GM19238 (cell line): ENCODE results near the gene OCA2.
"Not testable (repeated sequence)": the region's sequence is repeated elsewhere in the genome, so short reads cannot be mapped to it uniquely, and the experiment has no call there.

ENCODE experiments used
- DNase-seq: peaks from one replicate; pipeline ENCODE4 v3.0.0; 2011; ENCODE audit warnings: low spot score; ENCODE audit not compliant: insufficient read length

Gene OCA2

GRCh38 chr15:27774191-27774590 is 324.9 kb downstream of the OCA2 start:
- DNase-seq, result no peak

- DNase-seq, result no peak
Observed at GRCh38 chr15:27771892-27772291, 327.2 kb downstream of the OCA2 start.

DNA sequence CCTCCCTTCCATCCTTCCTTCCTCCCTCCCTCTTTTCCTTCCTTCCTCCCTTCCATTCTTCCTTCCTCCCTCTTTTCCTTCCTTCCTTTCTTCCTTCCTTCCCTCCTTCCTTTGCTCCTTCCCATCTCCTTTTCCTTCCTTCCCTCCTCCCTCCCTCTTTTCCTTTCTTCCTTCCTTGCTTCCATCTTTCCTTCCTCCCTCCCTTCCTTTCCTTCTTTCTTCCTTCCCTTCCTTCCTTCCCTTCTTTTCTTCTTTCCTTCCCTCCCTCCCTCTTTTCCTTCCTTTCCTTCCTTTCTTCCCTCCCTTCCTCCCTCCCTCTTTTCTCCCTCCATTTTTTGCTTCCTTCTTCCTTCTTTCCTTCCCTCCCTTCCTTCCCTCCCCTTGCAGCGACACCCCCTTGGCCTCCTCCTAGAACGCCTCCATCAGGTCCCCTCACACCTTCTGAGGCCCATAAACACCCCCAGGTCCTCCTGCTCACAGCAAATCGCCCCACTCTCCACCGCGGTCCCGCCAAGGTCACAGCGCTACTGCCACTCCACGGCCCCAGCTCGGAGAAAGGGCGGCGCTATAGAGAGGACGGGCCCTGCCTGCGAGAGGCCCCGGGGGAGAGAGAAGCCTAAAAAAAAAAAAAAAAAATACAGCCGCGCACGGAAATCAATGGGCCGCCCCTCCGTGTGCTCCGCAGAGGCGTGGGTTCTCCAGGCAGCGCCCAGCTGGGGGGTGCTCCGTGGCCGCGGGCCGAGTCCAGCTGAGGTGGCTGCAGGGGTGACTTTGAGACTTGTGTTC is 328.2 kb downstream of the OCA2 start:
- DNase-seq, result no peak

DNA sequence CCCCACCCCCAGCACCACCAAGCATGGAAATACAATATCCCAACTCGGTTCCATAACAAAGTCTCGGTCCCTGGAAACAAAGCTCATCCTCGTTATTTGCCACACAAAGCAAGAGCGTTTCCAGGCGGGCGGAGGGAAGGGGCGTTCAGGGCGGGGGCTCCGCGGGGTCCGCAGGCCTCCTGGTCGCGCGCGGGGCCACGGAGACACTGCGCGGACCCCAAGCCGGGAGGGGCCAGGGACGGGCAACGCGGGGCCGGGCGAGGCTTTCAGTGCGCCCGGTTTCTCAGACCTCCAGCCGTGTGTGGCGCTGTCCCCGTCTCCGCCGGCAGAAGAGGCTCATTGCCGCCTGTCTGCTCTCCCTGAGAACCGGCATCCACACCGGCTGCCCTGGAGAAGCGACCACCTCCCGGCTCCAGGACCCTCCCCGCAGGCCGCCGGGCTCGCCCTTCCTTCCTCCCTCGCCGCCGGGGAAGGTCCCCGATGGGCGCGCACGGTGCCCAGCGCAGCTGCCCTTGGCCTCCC is 329.0 kb downstream of the OCA2 start:
- DNase-seq, result no peak

GRCh38 chr15:27769652-27770051 is 329.5 kb downstream of the OCA2 start:
- DNase-seq, result no peak

DNA sequence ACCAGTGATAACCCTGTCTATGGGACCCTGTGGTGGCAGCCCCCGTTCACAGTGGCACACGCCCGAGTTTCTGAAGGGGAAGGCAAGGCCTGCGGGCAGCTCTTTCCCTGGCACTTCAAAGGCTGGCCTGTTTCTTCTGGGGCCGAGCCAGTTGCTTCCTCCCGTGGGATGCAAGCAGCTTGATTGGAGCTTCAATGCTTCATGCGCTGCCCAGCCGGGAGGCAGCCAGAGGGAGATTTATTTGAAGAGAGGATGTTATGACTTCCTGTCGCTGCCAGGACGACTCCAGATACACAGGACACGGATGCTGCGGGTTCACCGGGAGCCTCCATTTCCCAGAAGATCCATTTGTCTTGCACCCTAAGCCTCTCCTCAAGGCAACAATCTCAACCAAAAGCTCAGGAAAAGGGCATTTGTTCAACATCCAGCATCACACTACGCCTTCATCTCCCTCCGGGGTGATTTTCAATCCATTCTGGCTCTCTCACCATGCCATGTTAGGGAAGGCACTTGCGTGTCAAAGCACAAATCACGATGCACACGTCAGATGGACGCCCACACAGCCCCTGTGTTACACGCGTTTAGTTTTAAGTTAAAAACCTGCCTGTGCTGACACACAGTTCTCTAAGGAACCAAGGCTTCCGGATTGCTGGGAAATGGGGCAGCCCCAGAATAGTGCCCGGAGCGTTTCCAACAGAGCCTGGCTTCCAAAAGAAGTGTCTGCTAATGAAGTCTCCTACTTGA is 330.2 kb downstream of the OCA2 start:
- no peak for DNase-seq

DNA sequence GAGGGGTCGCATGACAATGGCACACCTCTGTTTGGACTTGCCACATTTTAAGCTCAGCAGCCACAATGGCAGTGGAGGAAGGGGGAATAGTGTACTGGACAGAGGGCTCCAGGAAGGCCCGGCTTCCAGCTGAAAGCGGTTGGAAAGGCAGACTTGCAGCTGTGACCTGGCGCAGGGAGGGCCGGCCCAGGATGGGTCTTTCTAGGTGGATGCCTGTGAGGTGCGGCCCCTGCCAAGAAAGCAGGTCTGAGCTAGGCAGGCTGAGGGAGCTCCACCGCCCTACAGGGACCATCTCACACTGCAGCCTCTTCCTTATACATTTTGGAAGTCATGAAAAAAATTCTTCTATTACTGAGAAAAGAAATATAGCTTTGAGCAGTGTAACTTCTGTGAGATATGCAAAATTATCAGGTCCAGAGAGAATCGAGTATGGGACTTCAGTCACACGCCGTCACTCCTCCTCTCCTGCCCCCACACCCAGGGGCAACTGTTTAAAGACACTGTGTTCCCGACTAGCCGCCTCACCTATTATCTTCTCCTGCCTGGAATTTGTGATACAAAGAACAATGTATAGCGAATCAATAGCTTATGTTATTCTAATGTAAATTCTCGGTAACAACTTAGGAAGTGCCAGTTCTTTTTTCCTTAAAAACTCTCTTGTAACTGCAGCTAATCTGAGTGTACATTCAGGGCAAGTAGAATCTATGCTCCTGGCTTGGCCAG is 331.0 kb downstream of the OCA2 start:
- DNase-seq, result no peak

GRCh38 chr15:27767430-27767829 is 331.7 kb downstream of the OCA2 start:
- DNase-seq, result not testable (repeated sequence)

DNA sequence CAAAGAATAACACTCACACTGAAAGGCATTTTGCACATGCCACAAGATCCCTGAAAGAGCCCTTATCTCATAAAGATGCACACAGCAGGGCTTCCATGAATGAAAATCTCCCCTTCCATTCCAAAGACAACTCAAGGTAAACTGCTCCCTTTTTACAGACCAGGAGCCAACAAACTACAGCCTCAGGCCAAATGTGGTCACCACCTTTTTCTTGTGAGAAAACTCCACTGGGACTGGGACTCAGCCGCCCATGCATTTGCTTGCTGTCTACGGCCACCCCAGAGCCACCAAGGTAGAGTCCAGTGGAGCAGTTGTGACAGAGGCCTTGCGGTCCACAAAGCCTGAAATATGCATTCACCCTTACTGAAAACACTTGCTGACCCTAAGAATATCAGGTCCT is 334.8 kb downstream of the OCA2 start:
- DNase-seq, result no peak

GRCh38 chr15:27763514-27763913 is 335.6 kb downstream of the OCA2 start:
- DNase-seq, result no peak

DNA sequence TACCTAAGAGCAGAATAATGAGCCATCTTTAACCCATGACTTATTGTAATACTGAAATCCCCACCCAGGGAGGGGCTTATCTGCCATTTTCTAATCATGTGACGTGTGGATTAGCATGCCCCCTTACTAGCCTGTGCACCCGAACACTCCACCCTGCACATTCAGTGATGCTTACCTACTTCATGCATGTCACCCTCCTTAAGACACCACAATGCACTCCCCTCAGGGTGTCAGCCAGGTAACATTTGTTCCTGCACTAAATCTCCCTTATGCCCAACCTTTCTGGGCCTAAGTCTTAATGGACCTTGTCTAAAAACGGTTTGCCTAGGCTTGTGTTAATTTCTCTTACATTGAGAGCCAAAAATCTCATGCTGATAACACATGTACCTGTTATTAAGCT is 336.6 kb downstream of the OCA2 start:
- no peak for DNase-seq

DNA sequence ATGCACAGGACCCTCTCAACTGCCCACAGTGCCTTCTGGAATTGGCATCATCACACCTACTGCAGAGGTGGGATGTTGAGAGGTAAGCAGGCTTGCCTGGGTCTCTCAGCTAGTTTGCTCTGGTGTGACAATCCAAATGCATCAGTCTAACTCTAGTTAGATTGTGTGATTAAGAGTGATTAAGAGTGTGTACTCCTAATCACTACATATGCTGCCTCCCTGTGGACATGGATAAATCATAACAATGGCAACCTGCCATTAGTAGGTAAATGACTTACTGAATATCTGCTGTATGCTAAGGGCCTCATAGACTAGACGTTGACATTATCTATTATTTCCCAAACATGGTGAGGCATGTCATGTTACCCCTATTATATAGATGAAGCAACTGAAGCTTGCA is 342.1 kb downstream of the OCA2 start:
- DNase-seq, result no peak

- no peak for DNase-seq
Observed at GRCh38 chr15:27752691-27753090, 346.4 kb downstream of the OCA2 start.

DNA sequence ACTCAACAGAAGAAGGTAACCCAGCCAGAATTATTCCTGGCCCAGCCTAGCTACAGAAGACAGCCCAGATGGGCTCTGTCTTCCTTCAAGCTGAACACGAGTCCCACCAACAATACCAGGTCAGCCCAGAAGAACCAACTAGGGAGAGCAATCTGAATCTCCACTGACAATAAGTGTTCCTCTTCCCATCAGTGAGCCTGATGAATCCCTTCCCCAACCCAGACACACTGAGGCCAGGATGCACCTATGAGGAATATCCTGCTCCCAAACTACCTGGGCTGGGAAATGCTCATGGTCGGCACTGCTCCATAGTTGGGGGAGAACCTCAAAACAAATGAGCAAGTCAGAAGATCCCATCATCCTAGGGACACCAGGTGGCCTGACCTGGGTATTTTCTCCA is 351.1 kb downstream of the OCA2 start:
- no peak for DNase-seq

GRCh38 chr15:27746401-27746955 is 352.6 kb downstream of the OCA2 start:
- no peak for DNase-seq

GRCh38 chr15:27744641-27745040 is 354.5 kb downstream of the OCA2 start:
- DNase-seq, result no peak

DNA sequence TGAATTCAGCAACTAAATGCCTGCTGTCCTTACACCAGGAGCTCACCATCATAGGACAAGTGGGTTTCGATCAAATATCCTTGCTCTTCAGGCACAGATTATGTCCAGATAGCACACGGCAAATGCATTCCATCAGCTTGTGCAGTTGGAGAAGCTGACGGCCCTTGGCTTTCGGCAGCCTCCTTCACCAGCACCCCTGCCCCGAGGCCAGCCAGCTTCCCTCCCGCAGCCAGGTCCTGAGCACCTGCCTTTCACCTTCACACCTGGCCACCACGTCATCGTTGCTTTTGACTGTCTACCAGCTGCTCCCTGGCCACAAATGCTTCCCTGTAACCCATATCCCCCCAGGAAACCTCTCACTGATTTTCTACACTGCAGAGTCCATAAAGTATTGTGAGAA is 355.5 kb downstream of the OCA2 start:
- no peak for DNase-seq

DNA sequence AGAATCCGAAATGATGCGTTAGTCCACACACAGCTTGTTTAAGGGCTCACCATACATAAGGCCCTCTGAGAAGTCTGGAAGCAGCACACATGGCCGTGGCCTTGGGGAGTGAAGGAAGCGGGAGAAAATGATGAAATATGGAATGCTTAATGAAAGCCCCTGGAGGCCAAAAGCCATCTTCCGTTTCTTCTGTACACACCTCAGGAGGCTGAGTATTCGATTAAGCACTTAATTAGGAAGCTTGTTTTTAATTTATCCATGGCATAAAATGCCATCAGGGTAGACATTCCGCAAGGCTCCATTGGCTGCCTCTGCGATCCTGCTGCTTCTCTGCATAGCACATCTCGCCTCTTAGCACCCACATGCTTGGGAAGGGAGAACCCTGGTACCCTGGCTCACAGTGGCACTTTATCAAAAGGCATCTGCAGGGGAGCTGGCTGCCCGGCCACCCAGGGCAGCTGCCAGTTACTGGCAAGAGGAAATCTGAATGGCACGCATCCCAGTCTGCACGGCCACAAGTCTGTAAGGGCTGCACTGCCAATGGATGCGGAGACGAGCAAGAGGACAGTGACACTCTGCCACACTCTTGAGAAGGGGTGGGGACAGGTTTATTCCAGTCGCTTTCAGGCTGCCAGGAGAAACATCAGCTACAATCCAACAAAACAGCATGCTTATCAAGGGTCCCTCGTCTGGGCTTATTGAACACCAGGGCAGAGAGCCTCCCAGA is 356.2 kb downstream of the OCA2 start:
- DNase-seq, result no peak

GRCh38 chr15:27741226-27741860 is 357.8 kb downstream of the OCA2 start:
- DNase-seq, result no peak

DNA sequence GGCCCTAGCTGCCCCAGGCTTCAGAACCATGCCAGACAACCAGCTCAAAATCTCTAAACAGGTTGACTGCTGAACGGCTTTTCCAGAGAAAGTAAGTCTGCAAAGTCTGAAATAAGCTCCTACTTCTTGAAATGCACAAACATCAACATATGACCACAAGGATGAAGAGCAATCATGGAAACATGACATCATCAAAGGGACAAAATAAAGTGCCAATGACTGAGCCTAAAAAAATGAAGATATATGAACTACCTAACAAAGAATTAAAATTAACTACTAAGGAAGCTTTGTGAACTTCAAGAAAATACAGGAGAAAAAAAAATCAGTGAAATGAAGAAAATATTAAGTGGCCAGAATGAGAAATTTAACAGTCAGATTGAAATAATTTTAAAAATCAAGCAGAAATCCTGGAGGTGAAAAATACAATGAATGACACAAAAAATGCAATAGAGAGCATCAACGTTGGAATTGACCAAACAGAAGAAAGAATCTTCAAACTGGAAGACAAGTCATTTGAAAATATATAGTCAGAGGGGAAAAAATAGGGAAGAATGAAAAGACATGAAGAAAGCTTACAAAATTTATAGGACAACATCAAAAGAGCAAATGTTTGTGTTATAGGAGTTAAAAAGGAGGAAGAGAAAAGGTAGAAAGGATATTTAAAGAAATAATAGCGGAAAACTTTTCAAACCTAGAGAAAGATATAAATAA is 364.2 kb downstream of the OCA2 start:
- no peak for DNase-seq
